PC-9 (cell line): ENCODE data around the gene CARMIL3. TPM values are rescaled to one million over a fixed set of nuclear protein-coding genes. Genes with fewer than 3 reads are reported as not detected.
A peak's percentile ranks its signal among the peaks of the same experiment; 100 is the strongest.

Source experiments
- BruUV-seq: library from RNA; stranded (reverse); fragments of 400-500 nt; replicated peaks from 2 replicates; lab custom pipeline; 2021; lab: Mats Ljungman, UMichigan
- CTCF ChIA-PET: fragments of 300-600 bp; sonication (Branson Sonifier 250); formaldehyde crosslinking; loops from one replicate; lab custom pipeline; 2022; ENCODE audit warnings: antibody characterized with exemption; lab: Charles Lee
- POLR2A ChIA-PET: fragments of 300-600 bp; sonication (Branson Sonifier 250); formaldehyde crosslinking; loops from one replicate; lab custom pipeline; 2022; ENCODE audit warnings: antibody characterized with exemption; ENCODE audit not compliant: unreplicated experiment; lab: Charles Lee
- DNase-seq, 2 experiments: peaks; one replicate each; pipeline versions ENCODE4 v3.0.0 to v3.0.0-alpha.2; 2015 to 2022; ENCODE audit warnings: mixed read lengths in 1 of 2
- H2AFZ ChIP-seq: fragments of 200-600 bp; sonication (generic); 2 replicates; pipeline ENCODE4 v1.8.1; 2017; ENCODE audit warnings: antibody characterized with exemption
- H3F3A ChIP-seq: fragments of 200-600 bp; sonication (generic); 2 replicates; pipeline ENCODE4 v1.8.1; 2017; ENCODE audit warnings: antibody characterized with exemption, mild to moderate bottlenecking, low read depth; ENCODE audit not compliant: insufficient read depth
- H3K27ac ChIP-seq: fragments of 200-600 bp; sonication (generic); 2 replicates; pipeline ENCODE4 v1.6.1; 2016; ENCODE audit warnings: mixed run types
- H3K27me3 ChIP-seq: fragments of 200-600 bp; sonication (generic); 2 replicates; pipeline ENCODE4 v1.6.1; 2016; ENCODE audit warnings: low read depth, mixed run types; ENCODE audit not compliant: insufficient read depth
- H3K36me3 ChIP-seq: fragments of 200-600 bp; sonication (generic); 2 replicates; pipeline ENCODE4 v1.6.1; 2016; ENCODE audit warnings: low read depth, mixed run types
- H3K4me1 ChIP-seq: fragments of 200-600 bp; sonication (generic); replicated peaks from 2 replicates; pipeline ENCODE4 v1.6.1; 2016; ENCODE audit warnings: mixed run types; ENCODE audit not compliant: insufficient read depth
- H3K4me2 ChIP-seq: fragments of 200-600 bp; sonication (generic); 2 replicates; pipeline ENCODE4 v1.6.1; 2017; ENCODE audit warnings: mixed run types
- H3K4me3 ChIP-seq: fragments of 200-600 bp; sonication (generic); 2 replicates; pipeline ENCODE4 v1.6.1; 2016; ENCODE audit warnings: mixed run types
- H3K79me2 ChIP-seq: fragments of 200-600 bp; sonication (generic); 2 replicates; pipeline ENCODE4 v1.6.1; 2017; ENCODE audit warnings: low read depth, mixed run types
- H3K9me2 ChIP-seq: fragments of 200-600 bp; sonication (generic); 2 replicates; pipeline ENCODE4 v1.8.1; 2017; ENCODE audit warnings: mild to moderate bottlenecking; ENCODE audit not compliant: insufficient read depth
- H3K9me3 ChIP-seq: fragments of 200-600 bp; sonication (generic); 2 replicates; pipeline ENCODE4 v1.8.1; 2016; ENCODE audit warnings: low read depth; ENCODE audit not compliant: insufficient read depth
- H4K20me1 ChIP-seq: fragments of 200-600 bp; sonication (generic); 2 replicates; pipeline ENCODE4 v1.8.1; 2017; ENCODE audit not compliant: insufficient read depth
- EZH2 ChIP-seq: fragments of 200-600 bp; sonication (generic); IDR thresholded peaks from 2 replicates; pipeline ENCODE4 v1.8.0; 2017; ENCODE audit warnings: antibody characterized with exemption, low read depth
- intact Hi-C: fragments of 100-400 bp; cut with micrococcal nuclease; formaldehyde crosslinking; loops from one replicate; pipeline ENCODE4 v1.10.0; 2022; ENCODE audit not compliant: unreplicated experiment
- total RNA-seq: library from RNA; stranded (reverse); gene quantifications from 2 replicates; pipeline ENCODE4 v1.2.3, GENCODE V29; 2021
- TF ChIP-seq, protein P1 (sequence below): fragments of 200-600 bp; sonication (generic); conservative IDR thresholded peaks from 2 replicates; pipeline ENCODE4 v1.6.1; 2017; ENCODE audit warnings: mixed run types, antibody characterized with exemption, mild to moderate bottlenecking, moderate library complexity

Gene CARMIL3
- total RNA-seq, 1 experiment from 2014 or later = not detected

GRCh38 chr14:24106672-24107271 lies 55.0 kb downstream of the CARMIL3 start:
- Histone ChIP-seq H3K4me3 (no peak overlapping the region), H4K20me1 (no peaks in the 10 kb centered on the region), H3K79me2 (no peaks in the 10 kb centered on the region), H3F3A (peaks cover 11% of the 10 kb centered on the region), H3K27ac (no peak overlapping the region), H3K4me2 (no peak overlapping the region), H3K36me3 (no peaks in the 10 kb centered on the region), H3K9me2 (no peaks in the 10 kb centered on the region), H3K9me3 (no peaks in the 10 kb centered on the region), H3K27me3 (no peaks in the 10 kb centered on the region), H2AFZ (no peak overlapping the region), H3K4me1 (peaks cover 21% of the 10 kb centered on the region)
- BruUV-seq = no TSS peak
- no peak for DNase-seq
- ChIA-PET POLR2A (no interaction called here), CTCF (no interaction called here)
- TF ChIP-seq, protein P1, sequence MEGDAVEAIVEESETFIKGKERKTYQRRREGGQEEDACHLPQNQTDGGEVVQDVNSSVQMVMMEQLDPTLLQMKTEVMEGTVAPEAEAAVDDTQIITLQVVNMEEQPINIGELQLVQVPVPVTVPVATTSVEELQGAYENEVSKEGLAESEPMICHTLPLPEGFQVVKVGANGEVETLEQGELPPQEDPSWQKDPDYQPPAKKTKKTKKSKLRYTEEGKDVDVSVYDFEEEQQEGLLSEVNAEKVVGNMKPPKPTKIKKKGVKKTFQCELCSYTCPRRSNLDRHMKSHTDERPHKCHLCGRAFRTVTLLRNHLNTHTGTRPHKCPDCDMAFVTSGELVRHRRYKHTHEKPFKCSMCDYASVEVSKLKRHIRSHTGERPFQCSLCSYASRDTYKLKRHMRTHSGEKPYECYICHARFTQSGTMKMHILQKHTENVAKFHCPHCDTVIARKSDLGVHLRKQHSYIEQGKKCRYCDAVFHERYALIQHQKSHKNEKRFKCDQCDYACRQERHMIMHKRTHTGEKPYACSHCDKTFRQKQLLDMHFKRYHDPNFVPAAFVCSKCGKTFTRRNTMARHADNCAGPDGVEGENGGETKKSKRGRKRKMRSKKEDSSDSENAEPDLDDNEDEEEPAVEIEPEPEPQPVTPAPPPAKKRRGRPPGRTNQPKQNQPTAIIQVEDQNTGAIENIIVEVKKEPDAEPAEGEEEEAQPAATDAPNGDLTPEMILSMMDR = no peak
- no peak for TF ChIP-seq EZH2
- intact Hi-C loops = no loop called here

- DNase-seq = no peak
- Histone ChIP-seq H3K27me3 (no peaks in the 10 kb centered on the region), H3K9me2 (no peaks in the 10 kb centered on the region), H3K79me2 (no peaks in the 10 kb centered on the region), H4K20me1 (no peaks in the 10 kb centered on the region), H3K27ac (no peak overlapping the region), H3K36me3 (no peaks in the 10 kb centered on the region), H2AFZ (no peak overlapping the region), H3K4me1 (peaks cover 21% of the 10 kb centered on the region), H3K4me2 (no peak overlapping the region), H3K9me3 (no peaks in the 10 kb centered on the region), H3K4me3 (no peak overlapping the region), H3F3A (peaks cover 14% of the 10 kb centered on the region)
- ChIA-PET CTCF (interaction anchor here (0.6 to 1.9 kb wide), 11 partner anchors 13 to 475 kb away, joined by 3 to 25 read pairs (median 4); partner anchors contain the start of genes IRF9, PCK2 and RNF31), POLR2A (interaction anchor here (0.6 to 0.7 kb wide), 2 partner anchors 14 to 27 kb away, joined by 3 to 4 read pairs; partner anchors contain the start of gene PSME1)
- BruUV-seq = no TSS peak
- TF ChIP-seq, protein P1 = no peak
- TF ChIP-seq EZH2 = no peak
- intact Hi-C loops = loop anchor here (1.0 to 2.0 kb wide), 2 partner anchors 50 to 94 kb away; no protein-coding TSS in a partner anchor
Observed at GRCh38 chr14:24108336-24108874, 56.6 kb downstream of the CARMIL3 start.

DNA sequence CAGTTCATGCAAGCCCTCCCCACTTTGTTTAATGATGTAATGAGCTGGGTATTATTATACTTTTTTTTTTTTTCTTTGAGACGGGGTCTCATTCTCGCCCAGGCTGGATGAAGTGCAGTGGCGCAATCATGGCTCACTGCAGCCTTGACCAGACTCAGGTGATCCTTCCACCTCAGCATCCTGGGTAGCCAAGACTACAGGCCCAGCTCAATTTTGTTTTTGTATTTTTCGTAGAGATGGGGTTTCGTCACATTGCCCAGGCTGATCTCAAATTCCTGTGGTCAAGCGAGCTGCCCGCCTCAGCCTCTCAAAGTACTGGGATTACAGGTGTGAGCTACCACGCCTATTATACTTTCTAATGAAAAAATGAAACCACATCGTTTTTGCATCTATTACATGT lies 58.3 kb downstream of the CARMIL3 start:
- H3K9me2 ChIP-seq = no peaks in the 10 kb centered on the region
- H3K27ac ChIP-seq = no peak overlapping the region
- BruUV-seq = no TSS peak
- peak overlapping the region; percentile 51; the same call in 1 of the 2 replicates for H3K4me2 ChIP-seq
- no peak overlapping the region for H2AFZ ChIP-seq
- peaks cover 21% of the 10 kb centered on the region for H3K4me1 ChIP-seq
- ChIA-PET CTCF (interaction anchor here (0.6 to 1.6 kb wide), 5 partner anchors 15 to 321 kb away, joined by 3 to 13 read pairs (median 3); partner anchors contain the start of gene IRF9), POLR2A (interaction anchor here (0.7 to 0.8 kb wide), 2 partner anchors 26 to 36 kb away, joined by 4 to 5 read pairs; partner anchors contain the start of gene PSME1)
- intact Hi-C loops = loop anchor here (1.0 kb wide), 1 partner anchor 16 kb away; the partner anchor contains the start of gene PCK2
- H3K36me3 ChIP-seq = no peaks in the 10 kb centered on the region
- H3K9me3 ChIP-seq = no peaks in the 10 kb centered on the region
- no peak overlapping the region for H3K4me3 ChIP-seq
- peaks cover 23% of the 10 kb centered on the region for H3F3A ChIP-seq
- no peaks in the 10 kb centered on the region for H3K27me3 ChIP-seq
- no peaks in the 10 kb centered on the region for H3K79me2 ChIP-seq
- DNase-seq = peak; percentile 43 to 62
- H4K20me1 ChIP-seq = no peaks in the 10 kb centered on the region
- TF ChIP-seq, protein P1 = no peak
